Smooth muscle cell (in vitro differentiated cells): ENCODE measurements around the gene ZNF664. TPM values are rescaled to one million over a fixed set of nuclear protein-coding genes. Genes with fewer than 3 reads are reported as not detected.

Experiments used
- DNase-seq: peaks from one replicate; lab custom pipeline; 2025; ENCODE audit not compliant: unreplicated experiment; lab: John Stamatoyannopoulos, UW
- H2AFZ ChIP-seq: fragments of 200-600 bp; sonication (generic); 2 replicates; pipeline ENCODE4 v1.6.0; 2016; ENCODE audit warnings: antibody characterized with exemption, low read depth, mild to moderate bottlenecking
- H3F3A ChIP-seq: fragments of 200-600 bp; sonication (generic); 2 replicates; pipeline ENCODE4 v1.6.0; 2017; ENCODE audit warnings: antibody characterized with exemption, low read depth
- H3K27ac ChIP-seq: fragments of 200-600 bp; sonication (generic); 2 replicates; pipeline ENCODE4 v1.5.1; 2016; ENCODE audit warnings: low read depth, mild to moderate bottlenecking
- H3K27me3 ChIP-seq: fragments of 200-600 bp; sonication (generic); 2 replicates; pipeline ENCODE4 v1.6.1; 2016; ENCODE audit warnings: low read depth, mild to moderate bottlenecking
- H3K36me3 ChIP-seq: fragments of 200-600 bp; sonication (generic); 2 replicates; pipeline ENCODE4 v1.5.1; 2016; ENCODE audit warnings: low read depth
- H3K4me1 ChIP-seq: fragments of 200-600 bp; sonication (generic); 2 replicates; pipeline ENCODE4 v1.5.1; 2016; ENCODE audit warnings: low read depth
- H3K4me2 ChIP-seq: fragments of 200-600 bp; sonication (generic); 2 replicates; pipeline ENCODE4 v1.6.0; 2016; ENCODE audit warnings: mild to moderate bottlenecking
- H3K4me3 ChIP-seq: fragments of 200-600 bp; sonication (generic); 2 replicates; pipeline ENCODE4 v1.5.1; 2016; ENCODE audit warnings: mild to moderate bottlenecking
- H3K79me2 ChIP-seq: fragments of 200-600 bp; sonication (generic); 2 replicates; pipeline ENCODE4 v1.6.0; 2016; ENCODE audit warnings: low read depth, mild to moderate bottlenecking
- H3K9ac ChIP-seq: fragments of 200-600 bp; sonication (generic); 2 replicates; pipeline ENCODE4 v1.6.0; 2016; ENCODE audit warnings: low read depth
- H3K9me3 ChIP-seq: fragments of 200-600 bp; sonication (generic); replicated peaks from 2 replicates; pipeline ENCODE4 v1.5.1; 2016; ENCODE audit warnings: low read depth
- H4K20me1 ChIP-seq: fragments of 200-600 bp; sonication (generic); 2 replicates; pipeline ENCODE4 v1.6.0; 2016; ENCODE audit warnings: low read depth
- WGBS: methylation state at CpG from one replicate; pipeline ENCODE4 v1.1.7; 2016; ENCODE audit warnings: low lambda C conversion rate; 5-methylcytosine and 5-hydroxymethylcytosine counted together
- polyA plus RNA-seq: library from polyadenylated mRNA; unstranded; fragments of >200 nt; fragmentation: Nextera tagmentation; extraction: Ambion mirVana; gene quantifications from 2 replicates; pipeline ENCODE4 v1.2.1, GENCODE V29; 2016
- total RNA-seq: library from RNA; depleted of rRNA; stranded (reverse); fragments of >200 nt; gene quantifications from 2 replicates; pipeline ENCODE4 v1.2.3, GENCODE V29; 2014
- TF ChIP-seq, protein P1 (sequence below): fragments of 200-600 bp; sonication (generic); IDR thresholded peaks from 2 replicates; pipeline ENCODE4 v1.5.1; 2017; ENCODE audit warnings: borderline replicate concordance, mild to moderate bottlenecking, antibody characterized with exemption; ENCODE audit not compliant: insufficient read depth, poor library complexity, severe bottlenecking

Gene ZNF664
- total and polyA plus RNA-seq, 2 experiments from 2014 or later, result 6.4 to 47.7 TPM

DNA sequence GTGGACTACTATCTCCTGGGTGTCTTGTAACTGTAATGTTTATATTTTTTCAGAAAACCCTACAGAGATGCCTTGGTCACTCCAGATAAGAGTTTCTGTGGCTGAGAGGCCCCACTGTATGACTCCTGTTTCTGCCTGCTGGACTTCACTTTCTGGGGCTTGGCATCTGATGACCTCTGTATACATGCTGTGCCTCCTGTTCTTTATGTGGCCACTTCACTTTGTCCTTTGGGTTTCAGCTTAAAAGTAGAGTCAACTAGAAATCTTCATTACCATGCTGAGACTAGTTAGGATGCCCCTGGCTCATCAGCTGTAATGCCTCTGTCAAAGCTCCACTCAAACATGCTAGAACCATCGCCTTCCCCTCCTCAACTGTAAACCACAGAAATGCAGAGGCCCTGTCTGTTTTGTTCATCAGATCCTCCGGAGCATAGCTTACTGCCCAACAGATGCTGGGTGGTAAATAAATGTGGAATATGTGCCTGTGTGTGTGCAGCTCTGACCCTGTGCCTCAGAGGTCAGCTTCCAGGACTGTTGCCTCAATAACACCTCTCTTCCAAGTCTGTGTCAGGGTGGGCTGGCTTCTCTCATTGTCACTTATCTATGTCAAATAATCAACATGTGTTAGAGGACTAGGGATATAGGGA is 25.5 kb downstream of the ZNF664 start:
- no peak for DNase-seq
- 4% methylated on average over 2 of the region's 2 CpGs for WGBS

DNA sequence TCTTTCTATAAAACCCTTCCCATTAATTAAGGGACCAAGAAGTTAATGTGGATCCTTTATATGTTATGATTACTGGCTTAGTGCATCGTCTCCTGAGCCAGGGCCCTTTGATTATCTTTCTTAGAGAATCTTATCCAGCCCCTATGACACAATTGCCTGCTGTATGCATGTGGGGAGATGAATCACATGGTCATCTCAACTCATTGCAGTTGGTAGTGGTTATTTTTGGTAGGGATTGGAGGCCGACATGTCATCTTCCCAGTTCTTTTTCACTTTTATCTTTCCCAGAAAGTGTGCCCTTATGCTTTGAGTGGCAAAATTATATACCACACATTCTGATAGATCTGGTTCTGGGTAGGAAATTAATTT is 26.0 kb downstream of the ZNF664 start:
- H3F3A ChIP-seq, result peaks cover 25% of the 10 kb centered on the region
- peaks cover 80% of the 10 kb centered on the region for H4K20me1 ChIP-seq
- H3K4me3 ChIP-seq, result no peak overlapping the region
- WGBS, result 13% methylated on average over 2 of the region's 2 CpGs
- H3K9me3 ChIP-seq, result no peaks in the 10 kb centered on the region
- H3K4me2 ChIP-seq, result peak overlapping the region; percentile 50
- no peak overlapping the region for H2AFZ ChIP-seq
- no peak for DNase-seq
- H3K27me3 ChIP-seq, result no peaks in the 10 kb centered on the region
- TF ChIP-seq, protein P1, sequence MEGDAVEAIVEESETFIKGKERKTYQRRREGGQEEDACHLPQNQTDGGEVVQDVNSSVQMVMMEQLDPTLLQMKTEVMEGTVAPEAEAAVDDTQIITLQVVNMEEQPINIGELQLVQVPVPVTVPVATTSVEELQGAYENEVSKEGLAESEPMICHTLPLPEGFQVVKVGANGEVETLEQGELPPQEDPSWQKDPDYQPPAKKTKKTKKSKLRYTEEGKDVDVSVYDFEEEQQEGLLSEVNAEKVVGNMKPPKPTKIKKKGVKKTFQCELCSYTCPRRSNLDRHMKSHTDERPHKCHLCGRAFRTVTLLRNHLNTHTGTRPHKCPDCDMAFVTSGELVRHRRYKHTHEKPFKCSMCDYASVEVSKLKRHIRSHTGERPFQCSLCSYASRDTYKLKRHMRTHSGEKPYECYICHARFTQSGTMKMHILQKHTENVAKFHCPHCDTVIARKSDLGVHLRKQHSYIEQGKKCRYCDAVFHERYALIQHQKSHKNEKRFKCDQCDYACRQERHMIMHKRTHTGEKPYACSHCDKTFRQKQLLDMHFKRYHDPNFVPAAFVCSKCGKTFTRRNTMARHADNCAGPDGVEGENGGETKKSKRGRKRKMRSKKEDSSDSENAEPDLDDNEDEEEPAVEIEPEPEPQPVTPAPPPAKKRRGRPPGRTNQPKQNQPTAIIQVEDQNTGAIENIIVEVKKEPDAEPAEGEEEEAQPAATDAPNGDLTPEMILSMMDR, result no peak
- H3K4me1 ChIP-seq, result peaks cover 37% of the 10 kb centered on the region
- H3K9ac ChIP-seq, result peak overlapping the region; percentile 19
- H3K79me2 ChIP-seq, result peaks cover 27% of the 10 kb centered on the region
- no peaks in the 10 kb centered on the region for H3K36me3 ChIP-seq
- H3K27ac ChIP-seq, result peak overlapping the region; percentile 84

More for the DNA sequence above, 25.5 kb downstream of the ZNF664 start:
- Histone ChIP-seq H3K79me2 (peaks cover 32% of the 10 kb centered on the region), H3K27me3 (no peaks in the 10 kb centered on the region), H3F3A (peaks cover 25% of the 10 kb centered on the region), H3K4me2 (peak overlapping the region; percentile 47), H2AFZ (no peak overlapping the region), H3K36me3 (no peaks in the 10 kb centered on the region), H3K27ac (peak overlapping the region; percentile 84), H4K20me1 (peaks cover 80% of the 10 kb centered on the region), H3K4me1 (peaks cover 37% of the 10 kb centered on the region), H3K9me3 (no peaks in the 10 kb centered on the region), H3K4me3 (no peak overlapping the region), H3K9ac (peak overlapping the region; percentile 19)
- TF ChIP-seq, protein P1, result no peak

DNA sequence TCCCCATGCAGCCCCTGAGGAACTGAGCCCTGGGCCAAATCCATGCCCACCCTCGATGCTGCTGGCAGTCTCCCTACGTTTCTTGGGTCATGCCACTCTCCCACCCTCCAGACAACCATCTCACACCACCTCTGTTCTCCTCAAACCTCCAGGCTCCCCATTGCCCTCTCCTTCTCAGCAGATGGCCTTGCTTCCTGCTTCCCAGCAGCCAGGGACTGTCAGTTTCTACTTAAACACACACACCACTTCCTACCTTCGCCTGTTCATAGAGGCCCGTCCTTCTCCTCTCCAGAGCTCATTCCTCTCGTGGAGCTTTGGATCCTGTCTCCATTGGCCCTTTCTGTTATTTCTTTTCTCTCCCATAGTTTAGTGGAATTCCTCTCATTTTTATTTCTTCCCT is 27.1 kb downstream of the ZNF664 start:
- DNase-seq, result no peak
- peaks cover 22% of the 10 kb centered on the region for H3F3A ChIP-seq
- H4K20me1 ChIP-seq, result peaks cover 70% of the 10 kb centered on the region
- H3K27ac ChIP-seq, result no peak overlapping the region
- H3K4me2 ChIP-seq, result no peak overlapping the region
- no peak overlapping the region for H3K9ac ChIP-seq
- H3K4me1 ChIP-seq, result peaks cover 30% of the 10 kb centered on the region
- no peaks in the 10 kb centered on the region for H3K36me3 ChIP-seq
- no peak overlapping the region for H3K4me3 ChIP-seq
- H3K27me3 ChIP-seq, result no peaks in the 10 kb centered on the region
- TF ChIP-seq, protein P1, result no peak
- H2AFZ ChIP-seq, result no peak overlapping the region
- peaks cover 20% of the 10 kb centered on the region for H3K79me2 ChIP-seq
- H3K9me3 ChIP-seq, result no peaks in the 10 kb centered on the region
- over 99% methylated on average over 5 of the region's 5 CpGs for WGBS

DNA sequence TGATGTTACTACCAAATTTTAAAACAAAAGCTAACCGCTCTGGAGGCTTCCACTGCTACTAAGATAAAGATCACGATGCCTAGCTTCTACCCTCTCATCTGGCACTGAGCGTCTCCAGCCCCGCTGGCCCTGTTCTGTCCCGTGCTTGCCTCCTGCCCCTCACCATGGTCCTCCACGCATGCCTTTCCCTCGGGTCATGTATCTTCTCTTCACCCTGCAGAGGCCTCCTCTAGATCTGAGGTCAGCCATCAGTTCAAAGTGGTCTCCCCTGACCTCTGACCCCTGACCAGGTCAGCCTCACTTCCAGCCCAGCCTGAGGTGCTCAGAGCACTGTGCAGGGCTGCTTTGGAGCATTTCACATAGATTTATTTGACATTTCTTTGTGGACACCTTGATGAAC is 28.3 kb downstream of the ZNF664 start:
- Histone ChIP-seq H3K79me2 (peaks cover 17% of the 10 kb centered on the region), H3K4me1 (peaks cover 20% of the 10 kb centered on the region), H3K27ac (no peak overlapping the region), H2AFZ (no peak overlapping the region), H3K36me3 (no peaks in the 10 kb centered on the region), H3K4me3 (no peak overlapping the region), H3K9me3 (no peaks in the 10 kb centered on the region), H3K4me2 (no peak overlapping the region), H3K9ac (no peak overlapping the region), H3K27me3 (no peaks in the 10 kb centered on the region), H3F3A (peaks cover 17% of the 10 kb centered on the region), H4K20me1 (peaks cover 61% of the 10 kb centered on the region)
- TF ChIP-seq, protein P1, result no peak
- DNase-seq, result no peak
- WGBS, result 97% methylated on average over 7 of the region's 7 CpGs
